Osteoblast (primary cell): ENCODE results near the gene ATP13A3. TPM values are rescaled to one million over a fixed set of nuclear protein-coding genes. Genes with fewer than 3 reads are reported as not detected.
"Not testable (repeated sequence)": the region's sequence is repeated elsewhere in the genome, so short reads cannot be mapped to it uniquely, and the experiment has no call there.

Experiments
- DNase-seq: peaks from one replicate; pipeline ENCODE4 v3.0.0; 2011; ENCODE audit warnings: low spot score, mixed read lengths; ENCODE audit not compliant: insufficient read length; ENCODE audit errors: missing footprints
- H2AFZ ChIP-seq: 2 replicates; pipeline ENCODE4 v1.6.0; 2011; ENCODE audit warnings: mild to moderate bottlenecking, low read length
- H3K27ac ChIP-seq: 2 replicates; pipeline ENCODE4 v1.5.1; 2011; ENCODE audit warnings: mild to moderate bottlenecking, low read depth, low read length, moderate library complexity
- H3K27me3 ChIP-seq: 2 replicates; pipeline ENCODE4 v1.6.0; 2012; ENCODE audit warnings: mild to moderate bottlenecking, control low read depth, inconsistent platforms, low read length, moderate library complexity; ENCODE audit not compliant: insufficient read depth
- H3K36me3 ChIP-seq: 2 replicates; pipeline ENCODE4 v1.5.1; 2011; ENCODE audit warnings: mild to moderate bottlenecking, low read length, control low read depth, moderate library complexity; ENCODE audit not compliant: insufficient read depth
- H3K4me1 ChIP-seq: 2 replicates; pipeline ENCODE4 v1.5.1; 2011; ENCODE audit warnings: mild to moderate bottlenecking, low read length, control low read depth, moderate library complexity; ENCODE audit not compliant: insufficient read depth
- H3K4me2 ChIP-seq: 2 replicates; pipeline ENCODE4 v1.6.0; 2011; ENCODE audit warnings: mild to moderate bottlenecking, low read length; ENCODE audit not compliant: insufficient read depth
- H3K4me3 ChIP-seq: fragments of 200-600 bp; sonication (generic); 3 replicates; pipeline ENCODE4 v1.5.1; 2012; ENCODE audit warnings: mild to moderate bottlenecking, low read length, inconsistent platforms; ENCODE audit not compliant: insufficient read depth
- H3K79me2 ChIP-seq: 2 replicates; pipeline ENCODE4 v1.6.0; 2012; ENCODE audit warnings: mild to moderate bottlenecking, low read length, control low read depth, inconsistent platforms; ENCODE audit not compliant: insufficient read depth
- H3K9me3 ChIP-seq: 2 replicates; pipeline ENCODE4 v1.5.1; 2011; ENCODE audit warnings: low read depth, low read length, control low read depth
- H4K20me1 ChIP-seq: 2 replicates; pipeline ENCODE4 v1.6.0; 2012; ENCODE audit warnings: mild to moderate bottlenecking, low read length, control low read depth; ENCODE audit not compliant: insufficient read depth
- CTCF ChIP-seq: IDR thresholded peaks from 2 replicates; pipeline ENCODE4 v1.5.1; 2011; ENCODE audit warnings: mild to moderate bottlenecking, low read depth, low read length, moderate library complexity; ENCODE audit errors: extremely low read depth
- total RNA-seq: library from RNA; depleted of rRNA; stranded (reverse); fragments of >200 nt; gene quantifications from 2 replicates; pipeline ENCODE4 v1.2.3, GENCODE V29; 2012

Gene ATP13A3
- total RNA-seq, 1 donor: 311 TPM

- no peak overlapping the region for H3K4me3 ChIP-seq
- no peaks in the 10 kb centered on the region for H3K27me3 ChIP-seq
- peaks cover 33% of the 10 kb centered on the region for H3K4me1 ChIP-seq
- H3K36me3 ChIP-seq: no peaks in the 10 kb centered on the region
- H2AFZ ChIP-seq: no peak overlapping the region
- no peaks in the 10 kb centered on the region for H4K20me1 ChIP-seq
- H3K9me3 ChIP-seq: no peaks in the 10 kb centered on the region
- H3K27ac ChIP-seq: peak overlapping the region; percentile 54
- DNase-seq: no peak
- no peaks in the 10 kb centered on the region for H3K79me2 ChIP-seq
- no peak for TF ChIP-seq CTCF
- no peak overlapping the region for H3K4me2 ChIP-seq
Measured at GRCh38 chr3:194504146-194504545, 17.3 kb upstream of the ATP13A3 start.

GRCh38 chr3:194503081-194503531 is 16.3 kb upstream of the ATP13A3 start:
- Histone ChIP-seq H4K20me1 (no peaks in the 10 kb centered on the region), H3K4me2 (no peak overlapping the region), H3K79me2 (no peaks in the 10 kb centered on the region), H3K27ac (peak overlapping the region; percentile 78), H3K9me3 (no peaks in the 10 kb centered on the region), H3K27me3 (no peaks in the 10 kb centered on the region), H3K4me1 (peaks cover 33% of the 10 kb centered on the region), H3K36me3 (no peaks in the 10 kb centered on the region), H2AFZ (no peak overlapping the region), H3K4me3 (no peak overlapping the region)
- DNase-seq: peak; percentile 44
- no peak for TF ChIP-seq CTCF

GRCh38 chr3:194500198-194500597 is 13.4 kb upstream of the ATP13A3 start:
- H4K20me1 ChIP-seq: no peaks in the 10 kb centered on the region
- no peak overlapping the region for H3K27ac ChIP-seq
- no peaks in the 10 kb centered on the region for H3K36me3 ChIP-seq
- DNase-seq: no peak
- no peaks in the 10 kb centered on the region for H3K27me3 ChIP-seq
- no peak overlapping the region for H3K4me3 ChIP-seq
- H3K4me1 ChIP-seq: peaks cover 34% of the 10 kb centered on the region
- TF ChIP-seq CTCF: no peak
- H2AFZ ChIP-seq: no peak overlapping the region
- no peaks in the 10 kb centered on the region for H3K79me2 ChIP-seq
- H3K4me2 ChIP-seq: no peak overlapping the region
- no peaks in the 10 kb centered on the region for H3K9me3 ChIP-seq

- not testable (repeated sequence) for H3K36me3 ChIP-seq
- H3K4me1 ChIP-seq: peaks cover 39% of the 10 kb centered on the region
Measured at GRCh38 chr3:194499516-194499915, 12.7 kb upstream of the ATP13A3 start.

More at GRCh38 chr3:194499516-194499915, 12.7 kb upstream of the ATP13A3 start:
- not testable (repeated sequence) for H3K4me2 ChIP-seq, H2AFZ ChIP-seq, H3K4me3 ChIP-seq, DNase-seq, H4K20me1 ChIP-seq, H3K79me2 ChIP-seq, H3K27me3 ChIP-seq, H3K27ac ChIP-seq, H3K9me3 ChIP-seq
